DOHH2 (cell line): Measurements from ENCODE around the gene LURAP1L.

Experiments
- CTCF ChIP-seq: fragments of 200-600 bp; sonication (generic); IDR thresholded peaks from one replicate; pipeline ENCODE4 v1.5.1; 2014; ENCODE audit warnings: antibody characterized with exemption, mild to moderate bottlenecking, low read depth, low read length; ENCODE audit not compliant: poor library complexity, severe bottlenecking
- EZH2phosphoT487 ChIP-seq: fragments of 200-600 bp; sonication (generic); IDR thresholded peaks from 2 replicates; pipeline ENCODE4 v1.6.1; 2017; ENCODE audit warnings: borderline replicate concordance, mild to moderate bottlenecking, antibody characterized with exemption, low read length, moderate library complexity, mixed read lengths

DNA sequence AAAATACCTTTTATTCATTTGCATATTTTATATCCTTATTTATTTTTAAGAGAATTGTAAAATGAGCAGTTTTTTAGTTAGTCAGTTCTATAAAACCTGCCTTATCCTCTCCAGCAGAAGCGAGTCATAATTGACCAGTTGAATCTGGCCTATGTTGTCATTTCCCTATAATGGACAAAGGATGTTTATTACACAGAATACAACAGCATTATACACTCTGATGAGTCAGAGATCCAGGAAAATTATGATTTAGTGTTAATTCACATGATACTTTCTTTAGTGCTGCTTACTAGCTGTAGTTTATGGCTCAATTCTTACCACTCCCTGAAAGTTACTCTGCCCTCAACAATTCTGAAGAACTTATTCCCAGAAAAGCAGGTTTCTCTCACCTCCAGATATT is 26.8 kb upstream of the LURAP1L start:
- TF ChIP-seq CTCF (no peak), EZH2phosphoT487 (no peak)
